Cerebellar nuclear complex (tissue), 1 donor: ENCODE data around the gene KCNQ1.

Experiments
- DNase-seq, 2 experiments: peaks; one replicate each; lab custom pipeline; 2025; lab: John Stamatoyannopoulos, UW

KCNQ1 gene

GRCh38 chr11:2745511-2745910, 300.7 kb downstream of the KCNQ1 start:
- DNase-seq: no peak

- no peak for DNase-seq
Observed at GRCh38 chr11:2746401-2747247, 301.8 kb downstream of the KCNQ1 start.

- DNase-seq: no peak
Observed at GRCh38 chr11:2747248-2748027, 302.6 kb downstream of the KCNQ1 start.

- no peak for DNase-seq
Observed at GRCh38 chr11:2748061-2748813, 303.4 kb downstream of the KCNQ1 start.

GRCh38 chr11:2748814-2749554, 304.2 kb downstream of the KCNQ1 start:
- DNase-seq: no peak

GRCh38 chr11:2750101-2750681, 305.4 kb downstream of the KCNQ1 start:
- no peak for DNase-seq

GRCh38 chr11:2750682-2751522, 306.1 kb downstream of the KCNQ1 start:
- no peak for DNase-seq

GRCh38 chr11:2751523-2752203, 306.9 kb downstream of the KCNQ1 start:
- no peak for DNase-seq

- DNase-seq: no peak
Observed at GRCh38 chr11:2752204-2752770, 307.5 kb downstream of the KCNQ1 start.

- no peak for DNase-seq
Observed at GRCh38 chr11:2752923-2753322, 308.1 kb downstream of the KCNQ1 start.

- DNase-seq: no peak
Observed at GRCh38 chr11:2754008-2754407, 309.2 kb downstream of the KCNQ1 start.

GRCh38 chr11:2755071-2755470, 310.3 kb downstream of the KCNQ1 start:
- no peak for DNase-seq

- no peak for DNase-seq
Observed at GRCh38 chr11:2758751-2759150, 313.9 kb downstream of the KCNQ1 start.

GRCh38 chr11:2759228-2760195, 314.7 kb downstream of the KCNQ1 start:
- no peak for DNase-seq

GRCh38 chr11:2760196-2760871, 315.5 kb downstream of the KCNQ1 start:
- DNase-seq: no peak

GRCh38 chr11:2761131-2762030, 316.6 kb downstream of the KCNQ1 start:
- no peak for DNase-seq

GRCh38 chr11:2762031-2762380, 317.2 kb downstream of the KCNQ1 start:
- DNase-seq: no peak
